IMR-90 (cell line): ENCODE results near the gene KLHL6. TPM values are rescaled to one million over a fixed set of nuclear protein-coding genes. Genes with fewer than 3 reads are reported as not detected.

ENCODE experiments used
- ATAC-seq: fragments of 200-7000 bp; cut with Tn5 transposase; 2 replicates; pipeline ENCODE4 v1.9.1; 2020; ENCODE audit warnings: low read depth, mild to moderate bottlenecking, moderate library complexity
- BruUV-seq: library from RNA; stranded (reverse); fragments of 400-500 nt; replicated peaks from 2 replicates; lab custom pipeline; 2021; lab: Mats Ljungman, UMichigan
- CTCF ChIA-PET: fragments of 300-600 bp; formaldehyde crosslinking; extraction: SDS; loops from one replicate; lab custom pipeline; 2021; ENCODE audit warnings: antibody characterized with exemption; lab: Yijun Ruan, JAX
- POLR2A ChIA-PET: fragments of 300-600 bp; sonication (Branson Sonifier 250); formaldehyde crosslinking; loops from one replicate; lab custom pipeline; 2022; ENCODE audit warnings: antibody characterized with exemption; ENCODE audit not compliant: unreplicated experiment; lab: Charles Lee
- DNase-seq: peaks from one replicate; pipeline ENCODE4 v3.0.0; 2013
- H2AFZ ChIP-seq: replicated peaks from 2 replicates; pipeline ENCODE3; 2013; ENCODE audit warnings: low read length, mild to moderate bottlenecking; ENCODE audit not compliant: poor library complexity
- H2AK5ac ChIP-seq: 2 replicates; pipeline ENCODE4 v1.6.1; 2013; ENCODE audit warnings: low read depth, low read length, inconsistent platforms
- H2AK9ac ChIP-seq: replicated peaks from 2 replicates; pipeline ENCODE3; 2013; ENCODE audit warnings: mild to moderate bottlenecking, low read depth, low read length, moderate library complexity; ENCODE audit not compliant: poor library complexity
- H2BK120ac ChIP-seq: 2 replicates; pipeline ENCODE4 v1.6.1; 2013; ENCODE audit warnings: low read depth, low read length, inconsistent platforms
- H2BK15ac ChIP-seq: 3 replicates; pipeline ENCODE4 v1.6.1; 2013; ENCODE audit warnings: low read depth, low read length, inconsistent platforms
- H2BK20ac ChIP-seq: 2 replicates; pipeline ENCODE4 v1.6.1; 2013; ENCODE audit warnings: low read depth, mild to moderate bottlenecking, inconsistent platforms, low read length, moderate library complexity
- H2BK5ac ChIP-seq: 2 replicates; pipeline ENCODE4 v1.6.1; 2013; ENCODE audit warnings: mild to moderate bottlenecking, low read depth, low read length, inconsistent platforms; ENCODE audit not compliant: poor library complexity, severe bottlenecking
- H3K14ac ChIP-seq: replicated peaks from 2 replicates; pipeline ENCODE4 v1.6.1; 2013; ENCODE audit warnings: low read depth, low read length, inconsistent platforms
- H3K18ac ChIP-seq: 2 replicates; pipeline ENCODE4 v1.6.1; 2013; ENCODE audit warnings: low read depth, low read length, control low read depth
- H3K23ac ChIP-seq: 2 replicates; pipeline ENCODE4 v1.6.1; 2013; ENCODE audit warnings: low read depth, low read length, inconsistent platforms
- H3K27ac ChIP-seq: 2 replicates; pipeline ENCODE4 v1.5.1; 2013; ENCODE audit warnings: mild to moderate bottlenecking, control low read depth, low read length; ENCODE audit not compliant: insufficient read depth
- H3K27me3 ChIP-seq: 2 replicates; pipeline ENCODE4 v1.6.1; 2013; ENCODE audit warnings: low read length; ENCODE audit not compliant: control insufficient read depth, insufficient read depth
- H3K36me3 ChIP-seq: 2 replicates; pipeline ENCODE4 v1.6.1; 2013; ENCODE audit warnings: low read length, mixed read lengths; ENCODE audit not compliant: control insufficient read depth, insufficient read depth
- H3K4ac ChIP-seq: 2 replicates; pipeline ENCODE4 v1.6.1; 2013; ENCODE audit warnings: low read depth, low read length, inconsistent platforms
- H3K4me1 ChIP-seq: 2 replicates; pipeline ENCODE4 v1.6.1; 2013; ENCODE audit warnings: low read length, mixed read lengths; ENCODE audit not compliant: control insufficient read depth, insufficient read depth
- H3K4me2 ChIP-seq: 2 replicates; pipeline ENCODE4 v1.6.1; 2013; ENCODE audit warnings: low read depth, mild to moderate bottlenecking, control low read depth, low read length, moderate library complexity
- H3K4me3 ChIP-seq: 2 replicates; pipeline ENCODE4 v1.5.1; 2013; ENCODE audit warnings: low read depth, mild to moderate bottlenecking, control low read depth, low read length, moderate library complexity; ENCODE audit not compliant: insufficient read depth
- H3K56ac ChIP-seq: 2 replicates; pipeline ENCODE4 v1.6.1; 2013; ENCODE audit warnings: low read length, inconsistent platforms; ENCODE audit not compliant: insufficient read depth; ENCODE audit errors: extremely low read depth
- H3K79me1 ChIP-seq, 2 experiments: 2 replicates each; pipeline ENCODE4 v1.6.1; 2013; ENCODE audit warnings: low read length in 2 of 2, inconsistent platforms in 1 of 2, low read depth in 1 of 2
- H3K9ac ChIP-seq: 2 replicates; pipeline ENCODE4 v1.6.1; 2013; ENCODE audit warnings: low read depth, low read length, control low read depth
- H3K9me1 ChIP-seq: 2 replicates; pipeline ENCODE4 v1.6.1; 2013; ENCODE audit warnings: low read length, inconsistent platforms; ENCODE audit not compliant: insufficient read depth
- H3K9me3 ChIP-seq: 2 replicates; pipeline ENCODE4 v1.6.1; 2013; ENCODE audit warnings: low read length; ENCODE audit not compliant: control insufficient read depth, insufficient read depth
- H4K20me1 ChIP-seq: 2 replicates; pipeline ENCODE4 v1.6.1; 2013; ENCODE audit warnings: low read length, inconsistent platforms; ENCODE audit not compliant: insufficient read depth
- H4K5ac ChIP-seq: 2 replicates; pipeline ENCODE4 v1.6.1; 2013; ENCODE audit warnings: mild to moderate bottlenecking, low read depth, low read length, control low read depth
- H4K8ac ChIP-seq, 2 experiments: 2 replicates each; pipeline ENCODE4 v1.6.1; 2013; ENCODE audit warnings: low read depth in 2 of 2, low read length in 2 of 2, control low read depth in 1 of 2, inconsistent platforms in 1 of 2
- H4K91ac ChIP-seq: 2 replicates; pipeline ENCODE4 v1.6.1; 2013; ENCODE audit warnings: low read depth, low read length, inconsistent platforms; ENCODE audit not compliant: insufficient read depth
- FOS ChIP-seq: fragments of 150-350 bp; IDR thresholded peaks from 2 replicates; pipeline ENCODE4 v1.6.1; 2016; ENCODE audit warnings: low read depth, low read length
- MAFK ChIP-seq: IDR thresholded peaks from 2 replicates; pipeline ENCODE4 v1.6.1; 2012; ENCODE audit warnings: low read depth, low read length, improper control_type of control experiment
- MXI1 ChIP-seq: IDR thresholded peaks from 2 replicates; pipeline ENCODE4 v1.6.1; 2012; ENCODE audit warnings: low read depth, mild to moderate bottlenecking, low read length, moderate library complexity, borderline replicate concordance
- NFE2L2 ChIP-seq: fragments of 150-350 bp; IDR thresholded peaks from 2 replicates; pipeline ENCODE4 v1.6.1; 2016; ENCODE audit warnings: low read depth, mild to moderate bottlenecking, low read length
- RAD21 ChIP-seq: IDR thresholded peaks from 2 replicates; pipeline ENCODE4 v1.6.1; 2012; ENCODE audit warnings: low read length, improper control_type of control experiment
- WGBS, 2 experiments: methylation state at CpG; one replicate each; pipeline versions ENCODE4 v1.1.5 to v1.1.7; 2013; ENCODE audit warnings: missing lambda C conversion rate in 2 of 2; ENCODE audit not compliant: insufficient read length in 1 of 2; ENCODE audit errors: extremely low coverage in 2 of 2; 5-methylcytosine and 5-hydroxymethylcytosine counted together
- dilution Hi-C: fragments of 300-500 bp; cut with HindIII; formaldehyde crosslinking; loops from one replicate; pipeline ENCODE4 v1.14.3; 2018; ENCODE audit warnings: low sequenced_read_pairs; ENCODE audit not compliant: unreplicated experiment
- in situ Hi-C: fragments of 300-500 bp; cut with MboI; formaldehyde crosslinking; loops from 3 replicates; pipeline ENCODE4 v1.14.3; 2019; ENCODE audit warnings: low sequenced_read_pairs, inconsistent platforms, mixed read lengths
- intact Hi-C: fragments of 100-400 bp; cut with micrococcal nuclease; formaldehyde crosslinking; loops from 2 replicates; pipeline ENCODE4 v1.10.0; 2022
- polyA plus RNA-seq, 3 experiments: library from polyadenylated mRNA; depleted of rRNA; stranded (reverse); fragments of >200 nt; gene quantifications; 2 replicates each; pipeline ENCODE4 v1.2.3, GENCODE V29; 2012; ENCODE audit warnings: low replicate concordance in 1 of 3
- total RNA-seq: library from RNA; depleted of rRNA; stranded (reverse); fragments of >200 nt; gene quantifications from 2 replicates; pipeline ENCODE4 v1.2.3, GENCODE V29; 2012

Gene KLHL6
- total and polyA plus RNA-seq, 2 of the 4 experiments (the other 2 are of a cell fraction), result not detected

DNA sequence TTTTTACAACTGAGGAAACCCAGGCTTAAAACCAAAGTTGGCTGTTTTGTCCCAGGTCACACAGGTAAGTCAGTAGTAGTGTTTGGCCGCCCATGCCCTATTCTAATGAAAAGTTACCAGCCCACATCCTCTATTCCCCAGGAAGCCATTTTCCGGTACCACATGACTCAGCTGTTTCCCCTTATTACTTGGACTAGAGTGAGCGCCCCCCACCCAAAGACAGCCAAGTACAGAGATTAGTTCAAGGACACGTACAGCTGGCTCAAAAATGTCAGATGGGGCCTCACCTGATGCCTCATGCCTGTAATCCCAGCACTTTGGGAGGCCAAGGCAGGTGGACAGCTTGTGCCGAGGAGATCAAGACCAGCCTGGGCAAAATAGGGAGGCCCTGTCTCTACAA lies 8.5 kb upstream of the KLHL6 start:
- Histone ChIP-seq H2BK15ac (no peak overlapping the region), H4K20me1 (no peaks in the 10 kb centered on the region), H3K18ac (no peak overlapping the region), H2AFZ (no peak overlapping the region), H3K4me2 (no peak overlapping the region), H3K14ac (no peak overlapping the region), H2BK20ac (no peak overlapping the region), H4K8ac (no peak overlapping the region), H3K9me1 (no peaks in the 10 kb centered on the region), H3K4me1 (no peaks in the 10 kb centered on the region), H3K56ac (no peak overlapping the region), H2AK5ac (no peak overlapping the region), H3K4me3 (no peak overlapping the region), H2BK120ac (no peak overlapping the region), H4K5ac (no peak overlapping the region), H3K4ac (no peak overlapping the region), H2BK5ac (no peak overlapping the region), H3K79me1 (no peaks in the 10 kb centered on the region), H3K36me3 (no peaks in the 10 kb centered on the region), H3K9ac (no peak overlapping the region), H3K27me3 (peaks cover 4% of the 10 kb centered on the region), H3K27ac (no peak overlapping the region), H3K9me3 (no peaks in the 10 kb centered on the region), H2AK9ac (no peak overlapping the region), H4K91ac (no peak overlapping the region), H3K23ac (no peak overlapping the region)
- POLR2A ChIA-PET, result no interaction called here
- CTCF ChIA-PET, result no interaction called here
- in situ Hi-C loops, result no loop called here
- TF ChIP-seq FOS (no peak), MAFK (no peak), RAD21 (no peak), NFE2L2 (0 out of 2 replicates have a peak, but pooled peaks have one; percentile 4), MXI1 (no peak)
- intact Hi-C loops, result no loop called here
- DNase-seq (no peak), ATAC-seq (no peak)
- dilution Hi-C loops, result no loop called here
- BruUV-seq, result no TSS peak
- WGBS, 2 experiments, result 89% methylated on average over 1 of the region's 5 CpGs; no CpG with 5 or more reads in 1 of the 2 experiments
